Measurements from ENCODE around the gene KIF26B. TPM values are rescaled to one million over a fixed set of nuclear protein-coding genes. Genes with fewer than 3 reads are reported as not detected.

The KIF26B gene
- total and polyA plus RNA-seq, 3 experiments from 2014 or later = 0.11 to 0.16 TPM; not detected in 1

DNA sequence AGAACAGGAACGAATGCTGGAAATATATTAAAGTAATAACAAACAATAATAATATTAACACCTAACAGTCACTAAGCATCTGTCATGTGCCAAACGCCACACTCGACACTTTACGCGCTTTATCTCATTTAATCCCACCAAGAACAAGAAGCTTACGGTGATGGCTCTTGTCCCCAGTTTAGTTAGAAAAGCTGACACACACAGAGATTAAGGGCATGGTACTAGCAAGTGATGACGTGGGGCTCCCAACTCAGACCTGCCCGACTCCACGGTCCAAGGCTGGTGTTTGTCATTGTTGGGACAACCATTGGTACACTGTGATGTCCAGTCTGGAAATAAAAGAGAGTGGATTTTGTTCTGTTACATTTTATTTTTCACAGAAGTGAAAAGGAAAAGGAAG lies 41.1 kb upstream of the KIF26B start:
- no peak overlapping the region for H3K4me3 ChIP-seq (ENCODE audit: low read length)
- no peaks in the 10 kb centered on the region for H3K36me3 Mint-ChIP-seq
- no peaks in the 10 kb centered on the region for H3K27me3 Mint-ChIP-seq
- H3K27ac ChIP-seq (ENCODE audit: low read depth, low read length) = no peak overlapping the region
- H3K27me3 ChIP-seq (ENCODE audit: insufficient read depth, low read length, poor library complexity, severe bottlenecking) = no peaks in the 10 kb centered on the region
- CTCF ChIA-PET = no interaction called here
- no peaks in the 10 kb centered on the region for H3K9me3 ChIP-seq (ENCODE audit: low read length)
- no peak for DNase-seq
- no peaks in the 10 kb centered on the region for H3K36me3 ChIP-seq (ENCODE audit: insufficient read depth, low read length)
- peaks cover 0 to 2% (median 0%) of the 10 kb centered on the region in 5 donors for H3K9me3 Mint-ChIP-seq
- no peak overlapping the region for H3K4me3 Mint-ChIP-seq
- no peak overlapping the region for H3K27ac Mint-ChIP-seq
- no peaks in the 10 kb centered on the region for H3K4me1 ChIP-seq (ENCODE audit: insufficient read depth, low read length)
- no peaks in the 10 kb centered on the region for H3K4me1 Mint-ChIP-seq
- POLR2A ChIA-PET = no interaction called here

DNA sequence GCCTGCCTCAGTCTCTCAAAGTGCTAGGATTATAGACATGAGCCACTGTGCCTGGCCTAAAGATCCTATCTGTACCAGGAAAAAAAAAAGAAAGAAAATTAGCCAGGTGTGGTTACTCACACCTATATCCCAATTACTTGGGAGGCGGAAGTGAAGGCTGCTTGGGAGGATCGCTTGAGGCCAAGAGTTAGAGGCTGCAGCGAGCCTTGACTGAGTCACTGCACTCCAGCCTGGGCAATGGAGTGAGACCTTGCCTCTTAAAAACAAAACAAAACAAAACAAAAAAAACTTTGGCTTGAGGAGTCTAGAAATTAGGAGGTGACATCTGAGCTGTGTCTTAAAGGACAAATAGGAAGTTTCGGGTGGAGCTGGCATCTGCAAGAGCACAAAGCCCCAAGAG lies 38.7 kb upstream of the KIF26B start:
- Mint-ChIP-seq H3K27me3 (no peaks in the 10 kb centered on the region), H3K36me3 (no peaks in the 10 kb centered on the region), H3K27ac (no peak overlapping the region), H3K4me3 (no peak overlapping the region), H3K9me3 (peaks cover 0 to 2% (median 0%) of the 10 kb centered on the region in 5 donors), H3K4me1 (no peaks in the 10 kb centered on the region)
- H3K4me3 ChIP-seq (ENCODE audit: low read length) = no peak overlapping the region
- CTCF ChIA-PET = no interaction called here
- H3K4me1 ChIP-seq (ENCODE audit: insufficient read depth, low read length) = no peaks in the 10 kb centered on the region
- no peak for DNase-seq
- no peaks in the 10 kb centered on the region for H3K36me3 ChIP-seq (ENCODE audit: insufficient read depth, low read length)
- POLR2A ChIA-PET = no interaction called here
- no peaks in the 10 kb centered on the region for H3K9me3 ChIP-seq (ENCODE audit: low read length)
- H3K27me3 ChIP-seq (ENCODE audit: insufficient read depth, low read length, poor library complexity, severe bottlenecking) = no peaks in the 10 kb centered on the region
- no peak overlapping the region for H3K27ac ChIP-seq (ENCODE audit: low read depth, low read length)

DNA sequence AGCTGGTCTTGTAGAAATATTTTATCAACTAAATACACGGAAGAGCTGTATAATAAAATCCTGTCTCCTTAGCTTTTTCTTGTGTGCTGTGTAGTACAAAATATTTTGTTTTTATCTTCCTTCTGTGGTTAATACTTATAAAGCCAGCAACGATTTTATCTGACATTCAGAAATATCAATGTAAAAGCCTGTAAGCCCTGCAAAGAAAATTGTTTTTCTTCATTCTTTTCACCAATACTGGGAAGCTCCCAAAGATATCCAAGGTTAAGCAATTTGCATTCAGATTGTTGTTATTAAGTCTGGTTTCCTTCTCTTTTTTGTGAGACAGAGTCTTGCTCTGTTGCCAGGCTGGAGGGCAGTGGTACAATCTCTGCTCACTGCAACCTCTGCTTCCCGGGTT lies 38.0 kb upstream of the KIF26B start:
- CTCF ChIA-PET = no interaction called here
- H3K9me3 Mint-ChIP-seq = peaks cover 0 to under 1% (median 0%) of the 10 kb centered on the region in 5 donors

DNA sequence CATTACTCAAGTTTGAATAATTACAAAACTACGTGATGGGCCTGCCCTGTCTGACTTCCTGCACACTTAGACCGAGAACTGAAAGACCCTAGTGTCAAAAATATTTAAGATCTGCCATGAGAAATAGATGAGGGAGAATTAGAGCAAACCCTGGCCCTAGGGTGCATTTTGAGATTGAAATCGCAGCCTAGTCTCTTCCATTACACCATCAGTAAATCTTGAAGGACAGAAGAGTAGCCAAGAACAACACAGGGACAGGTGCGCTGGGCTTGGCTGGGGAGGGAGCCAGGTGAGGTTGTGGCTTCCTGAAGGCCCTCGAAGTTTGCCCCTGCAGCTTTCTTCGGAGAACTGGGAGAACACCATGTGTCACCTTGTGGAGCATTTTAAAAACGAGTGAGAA lies 36.7 kb upstream of the KIF26B start:
- no peaks in the 10 kb centered on the region for H3K36me3 Mint-ChIP-seq

More for the DNA sequence above, 38.0 kb upstream of the KIF26B start:
- no peak overlapping the region for H3K4me3 Mint-ChIP-seq
- Histone ChIP-seq H3K4me1 (ENCODE audit: insufficient read depth, low read length) (no peaks in the 10 kb centered on the region), H3K36me3 (ENCODE audit: insufficient read depth, low read length) (no peaks in the 10 kb centered on the region), H3K4me3 (ENCODE audit: low read length) (no peak overlapping the region), H3K9me3 (ENCODE audit: low read length) (no peaks in the 10 kb centered on the region), H3K27me3 (ENCODE audit: insufficient read depth, low read length, poor library complexity, severe bottlenecking) (no peaks in the 10 kb centered on the region), H3K27ac (ENCODE audit: low read depth, low read length) (no peak overlapping the region)
- POLR2A ChIA-PET = no interaction called here
- H3K36me3 Mint-ChIP-seq = no peaks in the 10 kb centered on the region
- H3K27me3 Mint-ChIP-seq = no peaks in the 10 kb centered on the region
- no peak for DNase-seq
- no peak overlapping the region for H3K27ac Mint-ChIP-seq
- H3K4me1 Mint-ChIP-seq = no peaks in the 10 kb centered on the region

DNA sequence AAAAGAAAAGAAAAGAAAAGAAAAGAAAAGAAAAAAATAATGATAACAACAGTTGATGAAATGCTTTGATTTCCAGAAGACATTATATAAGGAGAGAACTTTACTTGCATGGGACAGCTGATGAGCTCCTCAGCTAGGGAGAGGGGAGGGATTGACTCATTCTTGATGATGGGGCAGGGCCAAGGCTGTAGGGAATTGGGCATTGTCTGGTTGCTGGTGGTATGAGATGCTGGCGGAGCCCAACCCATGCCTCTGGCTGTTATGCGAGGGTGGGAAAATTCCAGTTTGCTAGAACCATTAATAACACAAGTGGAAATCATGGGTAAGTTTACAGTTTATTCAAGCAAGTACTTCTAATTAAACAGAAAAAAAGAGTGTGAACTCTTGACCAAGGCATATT lies 36.0 kb upstream of the KIF26B start:
- ChIA-PET CTCF (no interaction called here), POLR2A (no interaction called here)
- no peak for DNase-seq
- Histone ChIP-seq H3K27ac (ENCODE audit: low read depth, low read length) (no peak overlapping the region), H3K36me3 (ENCODE audit: insufficient read depth, low read length) (no peaks in the 10 kb centered on the region), H3K4me3 (ENCODE audit: low read length) (no peak overlapping the region), H3K9me3 (ENCODE audit: low read length) (no peaks in the 10 kb centered on the region), H3K27me3 (ENCODE audit: insufficient read depth, low read length, poor library complexity, severe bottlenecking) (no peaks in the 10 kb centered on the region), H3K4me1 (ENCODE audit: insufficient read depth, low read length) (no peaks in the 10 kb centered on the region)
- Mint-ChIP-seq H3K9me3 (no peaks in the 10 kb centered on the region), H3K27me3 (no peaks in the 10 kb centered on the region), H3K27ac (no peak overlapping the region), H3K4me1 (no peaks in the 10 kb centered on the region), H3K4me3 (no peak overlapping the region), H3K36me3 (no peaks in the 10 kb centered on the region)

More for the DNA sequence above, 36.7 kb upstream of the KIF26B start:
- Histone ChIP-seq H3K9me3 (ENCODE audit: low read length) (no peaks in the 10 kb centered on the region), H3K36me3 (ENCODE audit: insufficient read depth, low read length) (no peaks in the 10 kb centered on the region), H3K27me3 (ENCODE audit: insufficient read depth, low read length, poor library complexity, severe bottlenecking) (no peaks in the 10 kb centered on the region), H3K4me1 (ENCODE audit: insufficient read depth, low read length) (no peaks in the 10 kb centered on the region), H3K27ac (ENCODE audit: low read depth, low read length) (no peak overlapping the region), H3K4me3 (ENCODE audit: low read length) (no peak overlapping the region)
- ChIA-PET POLR2A (no interaction called here), CTCF (no interaction called here)
- DNase-seq = no peak
- Mint-ChIP-seq H3K4me1 (no peaks in the 10 kb centered on the region), H3K27ac (no peak overlapping the region), H3K27me3 (no peaks in the 10 kb centered on the region), H3K9me3 (no peaks in the 10 kb centered on the region), H3K4me3 (no peak overlapping the region)

DNA sequence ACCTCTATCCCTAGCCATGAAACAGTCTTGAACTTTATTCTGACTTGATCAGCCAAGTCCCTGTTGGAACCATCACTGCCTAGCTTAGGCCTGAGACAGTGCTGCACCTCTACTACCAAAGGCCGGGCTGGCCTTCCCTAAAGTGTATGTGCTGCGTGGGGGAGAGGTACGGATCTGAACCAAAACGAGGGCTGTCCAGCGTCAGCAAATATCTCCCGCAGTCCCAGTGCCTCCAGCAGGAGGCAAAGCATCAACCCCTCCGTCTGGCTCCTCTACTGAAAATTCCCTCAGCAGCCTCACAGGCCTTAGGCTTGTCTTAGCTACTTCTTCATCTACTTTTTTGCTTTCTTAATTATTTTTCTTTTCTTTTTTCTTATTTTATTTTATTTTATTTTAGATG lies 33.3 kb upstream of the KIF26B start:
- H3K36me3 Mint-ChIP-seq = peaks cover 0 to 4% (median 0%) of the 10 kb centered on the region in 3 donors
- H3K4me1 ChIP-seq (ENCODE audit: insufficient read depth, low read length) = no peaks in the 10 kb centered on the region
- no peak overlapping the region for H3K4me3 Mint-ChIP-seq
- no peak overlapping the region for H3K4me3 ChIP-seq (ENCODE audit: low read length)
- H3K4me1 Mint-ChIP-seq = no peaks in the 10 kb centered on the region
- H3K27ac ChIP-seq (ENCODE audit: low read depth, low read length) = no peak overlapping the region
- ChIA-PET CTCF (no interaction called here), POLR2A (no interaction called here)
- no peak for DNase-seq
- H3K36me3 ChIP-seq (ENCODE audit: insufficient read depth, low read length) = no peaks in the 10 kb centered on the region
- peaks cover 0 to 2% of the 10 kb centered on the region in 2 donors for H3K27me3 Mint-ChIP-seq
- H3K9me3 ChIP-seq (ENCODE audit: low read length) = no peaks in the 10 kb centered on the region
- H3K27me3 ChIP-seq (ENCODE audit: insufficient read depth, low read length, poor library complexity, severe bottlenecking) = no peaks in the 10 kb centered on the region
- H3K9me3 Mint-ChIP-seq = no peaks in the 10 kb centered on the region
- no peak overlapping the region for H3K27ac Mint-ChIP-seq

DNA sequence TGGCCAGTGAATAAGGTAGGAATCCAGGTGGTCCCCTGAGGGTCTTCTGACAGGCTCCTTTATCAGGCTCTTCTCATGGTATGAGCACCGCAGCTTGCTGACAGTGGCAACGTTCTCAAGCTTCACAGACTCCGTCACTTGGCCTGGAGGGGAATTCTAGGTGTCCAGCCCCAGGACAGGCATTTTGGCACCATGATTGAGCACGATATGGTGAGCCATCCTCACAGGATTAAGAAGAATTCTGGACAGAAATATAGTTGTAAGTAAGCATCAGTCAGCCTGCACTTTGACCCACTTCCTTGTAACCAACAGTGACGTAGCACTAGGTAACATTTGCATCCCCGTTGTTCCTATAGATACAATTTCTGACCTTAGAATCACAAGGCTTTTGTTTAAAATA lies 30.5 kb upstream of the KIF26B start:
- no peak overlapping the region for H3K4me3 ChIP-seq (ENCODE audit: low read length)
- H3K27me3 ChIP-seq (ENCODE audit: insufficient read depth, low read length, poor library complexity, severe bottlenecking) = no peaks in the 10 kb centered on the region
- Mint-ChIP-seq H3K36me3 (peaks cover 0 to 4% (median 0%) of the 10 kb centered on the region in 3 donors), H3K27ac (no peak overlapping the region), H3K4me1 (no peaks in the 10 kb centered on the region), H3K27me3 (peaks cover 6 to 8% of the 10 kb centered on the region in 2 donors), H3K9me3 (no peaks in the 10 kb centered on the region), H3K4me3 (no peak overlapping the region)
- H3K36me3 ChIP-seq (ENCODE audit: insufficient read depth, low read length) = no peaks in the 10 kb centered on the region
- no peak for DNase-seq
- ChIA-PET CTCF (no interaction called here), POLR2A (no interaction called here)
- H3K4me1 ChIP-seq (ENCODE audit: insufficient read depth, low read length) = no peaks in the 10 kb centered on the region
- H3K9me3 ChIP-seq (ENCODE audit: low read length) = no peaks in the 10 kb centered on the region
- no peak overlapping the region for H3K27ac ChIP-seq (ENCODE audit: low read depth, low read length)

DNA sequence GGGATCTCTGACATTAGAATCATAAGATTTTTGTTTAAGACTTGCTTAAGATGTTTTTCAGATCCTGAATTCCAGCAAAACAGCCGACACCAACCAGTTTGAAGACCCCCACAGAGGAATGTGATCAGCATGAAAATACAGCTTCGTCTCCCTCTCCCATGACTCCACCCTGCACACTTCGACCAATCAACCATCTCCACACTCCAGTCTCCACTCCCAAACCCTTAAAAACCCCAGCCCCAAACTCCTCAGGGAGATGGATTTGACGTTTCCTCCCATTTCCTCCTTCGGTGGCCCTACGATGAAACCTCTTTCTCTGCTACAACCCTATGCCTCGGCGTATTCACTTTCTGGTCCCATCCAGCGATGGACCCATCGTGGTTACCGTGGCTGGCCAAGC lies 30.1 kb upstream of the KIF26B start:
- Mint-ChIP-seq H3K9me3 (no peaks in the 10 kb centered on the region), H3K4me3 (no peak overlapping the region), H3K4me1 (no peaks in the 10 kb centered on the region), H3K36me3 (peaks cover 0 to 4% (median 0%) of the 10 kb centered on the region in 3 donors), H3K27me3 (peaks cover 6 to 8% of the 10 kb centered on the region in 2 donors), H3K27ac (no peak overlapping the region)
- ChIA-PET POLR2A (no interaction called here), CTCF (no interaction called here)
- Histone ChIP-seq H3K4me1 (ENCODE audit: insufficient read depth, low read length) (no peaks in the 10 kb centered on the region), H3K9me3 (ENCODE audit: low read length) (no peaks in the 10 kb centered on the region), H3K27ac (ENCODE audit: low read depth, low read length) (no peak overlapping the region), H3K4me3 (ENCODE audit: low read length) (no peak overlapping the region), H3K36me3 (ENCODE audit: insufficient read depth, low read length) (no peaks in the 10 kb centered on the region), H3K27me3 (ENCODE audit: insufficient read depth, low read length, poor library complexity, severe bottlenecking) (no peaks in the 10 kb centered on the region)
- DNase-seq = no peak

DNA sequence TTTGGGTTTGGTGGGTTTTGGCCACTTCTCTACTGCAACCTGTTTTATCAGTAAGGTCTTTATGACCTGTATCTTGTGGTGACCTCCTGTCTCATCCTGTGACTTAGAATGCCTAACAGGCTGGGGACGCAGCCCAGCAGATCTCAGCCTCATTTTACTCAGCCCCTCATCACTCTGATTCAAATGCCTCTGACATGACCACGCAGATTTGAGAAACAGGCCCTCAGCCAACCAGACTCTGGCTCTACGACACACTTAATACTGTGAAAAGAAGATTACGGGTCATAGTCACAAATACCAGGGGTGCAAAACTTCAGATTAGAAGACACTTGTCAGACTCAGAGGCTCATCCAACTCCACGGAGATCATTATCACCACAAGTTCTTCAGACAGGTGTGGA lies 28.3 kb upstream of the KIF26B start:
- Histone ChIP-seq H3K4me1 (ENCODE audit: insufficient read depth, low read length) (no peaks in the 10 kb centered on the region), H3K27me3 (ENCODE audit: insufficient read depth, low read length, poor library complexity, severe bottlenecking) (no peaks in the 10 kb centered on the region), H3K36me3 (ENCODE audit: insufficient read depth, low read length) (no peaks in the 10 kb centered on the region), H3K27ac (ENCODE audit: low read depth, low read length) (no peak overlapping the region), H3K4me3 (ENCODE audit: low read length) (no peak overlapping the region), H3K9me3 (ENCODE audit: low read length) (no peaks in the 10 kb centered on the region)
- Mint-ChIP-seq H3K4me1 (no peaks in the 10 kb centered on the region), H3K9me3 (peaks cover 0 to 2% (median 0%) of the 10 kb centered on the region in 5 donors), H3K27me3 (peaks cover 8 to 18% of the 10 kb centered on the region in 2 donors), H3K27ac (no peak overlapping the region), H3K36me3 (peaks cover 0 to 4% (median 0%) of the 10 kb centered on the region in 3 donors), H3K4me3 (no peak overlapping the region)
- DNase-seq = no peak
- CTCF ChIA-PET = no interaction called here
- POLR2A ChIA-PET = no interaction called here
